ENCODE results near the gene ZMPSTE24. TPM values are rescaled to one million over a fixed set of nuclear protein-coding genes. Genes with fewer than 3 reads are reported as not detected.
"Not testable (repeated sequence)": the region's sequence is repeated elsewhere in the genome, so short reads cannot be mapped to it uniquely, and the experiment has no call there.

ZMPSTE24 gene
- total RNA-seq, 2 donors from 2014 or later = 42.3 to 51.4 TPM

DNA sequence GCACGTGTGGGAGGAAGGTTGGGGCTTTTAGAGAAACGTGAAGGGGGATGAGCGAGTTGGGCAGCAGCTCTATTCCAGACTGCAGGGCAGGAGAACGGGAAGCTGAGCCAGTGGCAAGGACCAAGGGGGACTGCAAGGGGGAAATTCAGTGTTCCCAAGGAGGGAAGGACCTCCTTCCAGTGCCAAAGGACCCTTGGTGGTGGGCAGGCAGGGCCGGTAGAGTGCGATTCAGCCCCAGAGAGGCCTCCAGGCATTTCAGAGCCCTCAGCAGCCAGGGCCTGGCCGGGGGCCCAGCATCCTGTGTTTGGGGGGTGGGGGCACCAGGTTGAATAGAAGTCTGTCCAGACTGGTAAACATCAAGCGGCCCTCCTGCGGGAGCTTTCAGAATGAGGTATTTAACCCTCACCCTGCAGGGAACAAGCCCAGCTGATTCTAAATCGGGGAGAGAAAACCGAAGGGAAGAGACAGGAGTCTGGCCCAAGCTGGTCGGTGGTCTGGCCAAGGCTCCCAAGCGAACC lies 56.7 kb downstream of the ZMPSTE24 start:
- intact Hi-C loops (cut with DNase I) = loop anchor here in 1 of 2 donors (5.0 kb wide), 1 partner anchor 152 kb away; the partner anchor contains the start of gene RLF
- DNase-seq (ENCODE audit: low spot score) = no peak

DNA sequence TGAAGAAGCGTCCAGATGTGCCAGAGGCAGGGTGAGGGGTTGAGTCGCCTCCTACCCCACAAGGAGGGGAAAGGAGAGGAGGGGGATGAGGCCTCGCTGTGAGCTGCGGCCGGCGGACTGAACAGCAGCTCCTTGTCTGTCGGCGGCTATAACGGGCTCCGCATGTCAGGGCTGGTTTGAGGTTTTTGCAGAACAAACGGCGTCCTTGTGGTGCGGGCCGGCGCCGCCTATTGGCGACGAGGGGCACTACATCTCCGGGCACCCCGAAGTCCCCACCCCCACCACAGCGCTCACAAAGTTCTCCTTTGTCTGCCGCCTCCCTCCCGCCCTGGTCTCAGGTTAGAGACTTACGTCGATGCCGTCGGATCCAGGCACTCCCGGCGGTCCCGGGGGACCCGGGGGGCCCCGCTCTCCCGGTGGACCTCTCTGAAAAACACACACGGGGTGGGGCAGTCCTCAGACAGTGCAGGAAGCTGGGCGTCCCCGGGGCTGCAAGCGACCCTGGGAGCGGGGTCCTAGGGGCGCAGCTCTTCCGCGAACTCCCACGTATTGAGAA lies 57.3 kb downstream of the ZMPSTE24 start:
- intact Hi-C loops (cut with DNase I) = loop anchor here in 1 of 2 donors (5.0 kb wide), 1 partner anchor 153 kb away; the partner anchor contains the start of gene RLF
- peak; percentile 95 for DNase-seq (ENCODE audit: low spot score)

DNA sequence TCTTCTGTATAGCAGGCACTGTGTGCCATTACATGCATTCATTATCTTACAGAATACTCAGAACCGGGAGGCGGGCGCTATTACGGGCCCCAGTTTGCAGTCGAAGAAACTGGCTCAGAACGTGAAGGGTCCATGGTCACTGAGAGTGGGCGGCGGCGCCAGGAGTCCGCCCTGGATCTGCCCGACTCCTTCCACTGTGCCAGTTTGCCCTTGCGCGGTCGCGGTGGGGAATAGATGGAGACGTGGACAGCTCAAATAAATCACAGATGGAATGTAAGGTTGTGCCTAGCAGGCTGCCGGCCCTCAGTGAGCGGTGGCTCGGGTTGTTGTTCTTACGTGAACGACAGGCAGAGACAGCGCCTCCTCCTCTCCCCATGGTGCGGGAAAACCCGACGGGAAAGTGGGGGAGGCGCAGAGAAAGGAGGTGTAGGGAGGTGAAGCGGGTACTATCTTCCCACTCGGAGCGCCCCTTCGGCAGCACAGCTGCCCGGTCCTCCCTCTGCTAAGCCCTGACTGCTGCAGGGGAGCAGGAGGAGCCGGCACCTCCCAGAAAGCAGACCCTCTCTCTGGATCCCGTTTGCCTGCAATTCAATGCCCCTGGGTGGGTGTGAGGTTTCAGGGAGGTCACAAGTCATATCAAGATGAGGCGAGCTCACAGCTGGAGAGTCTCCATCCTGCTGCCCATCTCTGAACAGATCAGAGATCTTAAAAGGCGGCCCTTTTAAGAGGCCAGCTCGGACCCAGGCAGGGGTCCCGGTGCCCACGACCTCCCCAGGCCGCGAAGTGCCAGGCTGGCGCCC lies 58.0 kb downstream of the ZMPSTE24 start:
- intact Hi-C loops (cut with DNase I) = loop anchor here in 1 of 2 donors (5.0 kb wide), 1 partner anchor 154 kb away; the partner anchor contains the start of gene RLF
- no peak for DNase-seq (ENCODE audit: low spot score)

DNA sequence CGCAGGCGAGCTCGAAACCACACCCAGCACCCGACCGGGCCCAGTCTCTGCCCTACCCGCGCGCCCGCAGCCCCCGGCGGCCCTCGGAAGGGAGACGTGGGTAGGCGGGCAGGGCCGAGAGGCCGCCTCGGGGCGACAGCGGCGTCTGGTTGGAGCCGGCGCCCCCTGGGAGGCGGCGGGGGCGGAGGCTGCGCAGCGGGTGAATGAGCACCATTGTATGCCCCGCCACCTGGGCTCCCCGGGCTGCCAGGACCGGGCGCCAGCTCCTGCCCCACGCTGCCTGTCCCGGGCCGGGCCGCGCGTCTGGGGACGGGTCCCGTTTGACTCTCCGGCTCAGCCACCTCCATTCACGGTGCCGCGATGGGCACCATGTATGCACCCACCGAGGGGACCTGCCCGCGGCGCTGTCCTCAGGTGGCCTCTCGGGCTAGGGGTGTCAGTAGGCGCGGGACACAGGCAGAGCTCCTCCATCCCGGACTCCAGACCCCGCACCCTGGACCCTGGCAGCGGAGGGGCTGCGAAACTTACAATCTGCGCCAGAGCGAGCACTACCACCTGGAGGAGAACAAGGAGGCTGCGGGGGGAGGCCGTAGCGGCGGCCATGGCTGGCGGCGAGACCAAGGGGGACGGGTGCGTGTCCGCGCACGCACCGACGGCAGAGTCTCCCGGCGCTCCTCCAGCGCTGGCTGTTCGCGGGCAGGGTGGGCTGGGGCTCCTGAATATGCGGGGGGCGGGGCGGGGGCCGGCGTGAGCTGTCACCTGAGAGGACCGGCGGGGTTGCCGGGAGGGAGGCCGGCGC lies 58.8 kb downstream of the ZMPSTE24 start, which contains the start of gene COL9A2:
COL9A2 (minus strand) TSS at position 692 of the 799 bp plus-strand sequence; CDS start at position 603, 89 bp downstream.
- intact Hi-C loops (cut with DNase I) = loop anchor here in 1 of 2 donors (5.0 kb wide), 1 partner anchor 154 kb away; the partner anchor contains the start of gene RLF
- no peak for DNase-seq (ENCODE audit: low spot score)

DNA sequence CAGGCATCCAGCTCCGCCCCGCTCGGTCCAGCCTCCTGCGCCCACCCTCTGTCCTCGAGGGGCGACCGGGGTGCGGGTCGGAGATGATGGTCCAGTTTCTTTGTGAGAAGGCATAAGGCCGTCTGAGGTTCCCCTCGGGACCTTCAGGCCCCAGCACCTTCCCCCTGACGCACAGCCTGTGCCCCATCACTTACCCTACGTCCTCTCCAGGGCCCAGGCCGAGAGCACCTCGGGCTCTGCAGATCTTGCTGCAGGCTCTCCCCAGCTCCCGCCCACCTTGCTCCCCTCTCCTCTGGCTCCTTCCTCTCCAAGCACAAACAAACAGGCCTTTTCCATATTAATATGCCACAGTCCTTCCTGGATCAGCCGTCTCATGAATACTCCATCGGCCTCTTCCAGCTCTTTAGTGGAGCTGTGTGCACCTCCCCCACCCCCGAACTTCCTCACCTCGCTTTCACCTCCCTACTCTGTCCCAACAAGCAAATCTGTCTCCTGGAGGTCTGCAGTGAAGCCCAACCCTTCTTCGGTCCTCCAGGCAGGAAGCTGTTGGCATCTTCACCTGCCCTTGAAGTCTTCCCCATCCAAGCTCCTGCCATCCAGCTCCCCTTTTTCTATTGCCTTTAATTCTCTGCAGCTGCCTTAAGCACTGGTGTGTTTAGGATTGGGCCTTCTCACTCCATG lies 59.5 kb downstream of the ZMPSTE24 start:
- DNase-seq (ENCODE audit: low spot score) = no peak
- intact Hi-C loops (cut with DNase I) = loop anchor here in 1 of 2 donors (5.0 kb wide), 1 partner anchor 155 kb away; the partner anchor contains the start of gene RLF

DNA sequence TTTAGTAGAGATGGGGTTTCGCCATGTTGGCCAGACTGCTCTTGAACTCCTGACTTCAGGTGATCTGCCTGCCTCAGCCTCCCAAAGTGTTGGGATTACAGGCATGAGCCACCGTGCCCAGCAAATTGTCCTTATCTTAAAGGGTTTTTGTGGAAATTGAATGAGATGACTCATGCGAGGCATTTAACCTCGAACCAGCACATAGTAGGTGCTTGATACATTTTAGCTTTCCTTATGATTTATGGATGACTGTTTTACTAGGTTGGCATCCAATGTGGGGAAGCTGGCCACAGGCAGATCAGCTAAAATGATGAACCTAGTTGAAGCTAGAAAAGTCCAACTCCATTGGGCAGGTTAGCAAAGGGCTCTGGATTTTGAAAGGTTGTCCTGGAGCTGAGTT lies 60.4 kb downstream of the ZMPSTE24 start:
- intact Hi-C loops (cut with DNase I) = loop anchor here in 1 of 2 donors (5.0 kb wide), 1 partner anchor 156 kb away; the partner anchor contains the start of gene RLF
- no peak for DNase-seq (ENCODE audit: low spot score)

DNA sequence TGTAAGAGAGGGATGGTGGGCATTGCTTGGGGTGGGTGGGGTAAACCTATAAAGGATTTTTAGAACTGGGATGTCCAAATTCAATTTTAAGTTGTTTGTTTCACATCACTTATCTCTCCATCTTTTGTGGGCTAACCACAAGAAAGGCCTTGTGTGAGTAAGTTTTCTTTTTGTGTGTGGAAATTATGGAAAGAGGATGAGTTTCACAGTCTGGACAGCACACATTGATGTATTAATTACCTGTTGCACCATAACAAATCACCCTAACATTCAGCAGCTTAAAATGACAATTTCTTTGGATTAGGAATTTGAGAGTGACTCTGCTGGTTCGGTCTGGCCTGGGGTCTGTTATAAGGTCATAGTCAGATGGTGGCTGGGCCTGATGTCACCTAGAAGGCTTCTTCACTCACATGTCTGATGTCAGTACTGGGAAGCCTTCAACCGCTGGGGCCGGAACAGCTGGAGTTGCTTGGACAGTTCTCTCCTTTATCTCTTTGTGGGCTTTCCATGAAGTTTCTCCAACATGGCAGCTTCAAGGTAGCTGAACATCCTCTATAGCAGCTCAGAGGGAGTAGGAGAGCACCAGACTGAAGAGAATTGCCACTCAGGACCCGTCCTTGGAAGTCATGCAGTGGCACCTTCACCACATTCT lies 61.1 kb downstream of the ZMPSTE24 start:
- intact Hi-C loops (cut with DNase I) = loop anchor here in 1 of 2 donors (5.0 kb wide), 1 partner anchor 157 kb away; the partner anchor contains the start of gene RLF
- no peak for DNase-seq (ENCODE audit: low spot score)

DNA sequence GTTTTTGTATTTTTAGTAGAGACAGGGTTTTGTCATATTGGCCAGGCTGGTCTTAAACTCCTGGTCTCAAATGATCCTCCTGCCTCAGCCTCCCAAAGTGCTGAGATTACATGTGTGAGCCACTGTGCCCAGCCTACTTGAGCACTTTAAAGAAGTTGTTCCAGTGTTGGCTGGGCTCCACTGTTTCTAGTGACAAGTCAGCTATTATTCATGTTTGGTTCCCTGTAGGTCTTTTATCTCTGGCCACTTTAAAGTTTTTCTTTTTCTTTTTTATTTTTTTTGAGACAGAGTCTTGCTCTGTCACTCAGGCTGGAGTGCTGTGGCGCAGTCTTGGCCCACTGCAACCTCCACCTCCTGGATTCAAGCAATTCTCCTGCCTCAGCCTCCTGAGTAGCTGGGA lies 73.4 kb downstream of the ZMPSTE24 start:
- DNase-seq (ENCODE audit: low spot score) = not testable (repeated sequence)
- intact Hi-C loops (cut with DNase I) = loop anchor here in 1 of 2 donors (10.0 kb wide), 1 partner anchor 187 kb away; no protein-coding TSS in a partner anchor

DNA sequence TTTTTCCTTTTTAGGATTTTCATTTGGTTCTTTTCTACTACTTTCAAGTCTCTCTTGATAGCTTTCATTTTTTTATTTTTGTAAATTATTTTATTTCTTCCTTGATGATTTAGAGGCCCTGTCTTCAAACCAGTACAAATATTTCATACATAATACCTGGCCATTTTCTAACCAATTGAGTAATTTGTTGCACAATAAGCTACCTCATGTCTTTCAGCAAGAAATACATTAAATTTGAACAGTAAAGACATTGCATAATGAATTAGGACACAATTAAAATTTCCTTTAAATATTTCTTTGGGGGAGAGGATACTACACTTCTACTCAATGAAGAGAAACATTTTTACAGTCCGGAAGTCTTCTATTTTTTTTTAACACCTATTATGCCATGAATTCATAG lies 74.7 kb downstream of the ZMPSTE24 start:
- intact Hi-C loops (cut with DNase I) = loop anchor here in 1 of 2 donors (10.0 kb wide), 1 partner anchor 188 kb away; no protein-coding TSS in a partner anchor
- DNase-seq (ENCODE audit: low spot score) = no peak

DNA sequence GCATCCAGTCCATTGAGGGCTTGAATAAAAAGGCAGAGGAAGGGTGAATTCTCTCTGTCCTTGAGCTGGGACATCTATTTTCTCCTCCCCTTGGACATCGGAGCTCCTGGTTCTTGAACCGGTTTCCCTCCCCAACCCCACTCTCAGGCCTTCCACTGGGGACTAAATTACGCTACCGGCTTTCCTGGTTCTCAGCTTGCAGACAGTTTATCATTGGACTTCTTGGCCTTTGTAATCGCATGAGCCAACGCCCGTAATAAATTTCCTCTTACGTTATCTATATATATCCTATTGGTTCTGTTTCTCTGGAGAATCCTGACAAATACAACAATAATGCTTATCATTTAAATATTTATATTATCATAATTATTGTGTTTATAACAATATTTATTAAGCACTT lies 79.4 kb downstream of the ZMPSTE24 start:
- intact Hi-C loops (cut with DNase I) = loop anchor here in 1 of 2 donors (10.0 kb wide), 1 partner anchor 193 kb away; no protein-coding TSS in a partner anchor
- no peak for DNase-seq (ENCODE audit: low spot score)

DNA sequence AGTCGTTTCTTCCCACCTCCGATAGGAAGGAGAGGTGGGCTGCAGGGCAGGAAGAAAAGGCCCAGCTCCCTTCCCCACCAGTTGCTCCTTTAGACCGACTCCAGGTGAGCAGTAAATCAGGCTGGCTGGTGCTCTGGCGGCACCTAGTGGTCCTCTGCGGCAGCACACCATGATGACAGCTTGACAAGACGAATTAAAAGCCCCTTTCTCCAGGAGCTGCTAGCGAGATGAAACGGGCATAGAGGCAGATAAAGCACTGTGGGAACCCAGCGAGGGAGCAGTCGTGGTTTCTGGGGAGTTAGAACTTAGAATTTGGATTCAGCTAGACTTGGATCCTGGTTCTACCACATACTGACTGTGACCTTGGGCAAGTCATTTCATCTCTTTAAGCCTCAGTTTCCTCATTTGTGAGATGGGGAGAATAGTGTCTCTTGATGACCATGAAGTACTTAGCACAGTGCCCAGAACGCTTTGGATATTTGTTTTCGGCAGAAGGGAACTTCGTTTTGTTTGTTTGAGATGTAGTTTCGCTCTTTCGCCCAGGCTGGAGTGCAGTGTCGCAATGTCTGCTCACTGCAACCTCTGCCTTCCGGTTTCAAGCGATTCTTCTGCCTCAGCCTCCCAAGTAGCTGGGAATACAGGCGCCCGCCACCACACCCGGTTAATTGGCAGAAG lies 80.8 kb downstream of the ZMPSTE24 start:
- intact Hi-C loops (cut with DNase I) = loop anchor here (2.0 to 10.0 kb wide), 2 partner anchors 186 to 194 kb away; no protein-coding TSS in a partner anchor
- DNase-seq (ENCODE audit: low spot score) = peak; percentile 92

DNA sequence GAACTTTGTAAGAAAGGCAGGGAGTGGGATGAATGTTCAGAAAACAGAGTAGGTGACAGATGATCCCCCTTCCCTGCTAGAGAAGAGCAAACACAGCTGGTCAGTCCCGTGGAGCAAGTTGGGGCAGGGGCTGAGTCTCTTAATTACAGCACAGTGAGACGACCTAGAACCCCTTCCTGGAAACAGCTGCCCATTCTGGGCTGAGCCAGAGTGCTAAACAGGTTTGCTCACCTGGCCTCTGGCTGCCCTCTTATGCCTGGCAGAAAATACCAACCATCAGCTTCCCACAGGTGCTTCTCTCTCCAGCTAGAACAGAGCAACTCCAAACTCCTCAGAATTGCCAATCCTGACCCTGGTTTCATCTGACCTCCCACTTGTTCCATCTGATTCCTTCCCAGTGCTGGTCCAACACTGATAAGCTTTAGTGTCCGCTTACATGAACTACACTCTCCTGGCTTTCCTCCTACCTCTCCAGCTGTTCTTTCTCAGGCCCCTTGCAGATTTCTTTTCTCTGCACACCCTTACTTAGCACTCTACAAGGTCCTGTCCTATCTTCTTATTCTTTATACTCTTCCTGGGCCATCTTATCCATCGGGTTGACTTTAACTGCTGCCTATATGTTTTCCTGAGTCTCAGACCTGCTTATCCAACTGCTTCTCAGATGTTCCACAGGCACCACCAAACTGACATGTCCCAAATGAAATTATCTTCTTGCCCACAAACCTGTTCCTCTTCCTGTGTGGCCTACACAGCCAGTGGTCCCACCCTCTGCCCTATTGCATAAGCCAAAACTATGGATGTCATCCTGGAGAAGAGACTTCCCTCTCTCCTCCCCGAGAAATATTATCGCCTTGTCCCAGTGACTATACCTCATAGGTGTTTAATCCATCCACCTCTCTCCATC lies 81.6 kb downstream of the ZMPSTE24 start:
- no peak for DNase-seq (ENCODE audit: low spot score)
- intact Hi-C loops (cut with DNase I) = loop anchor here (2.0 to 10.0 kb wide), 3 partner anchors 65 to 195 kb away; no protein-coding TSS in a partner anchor

DNA sequence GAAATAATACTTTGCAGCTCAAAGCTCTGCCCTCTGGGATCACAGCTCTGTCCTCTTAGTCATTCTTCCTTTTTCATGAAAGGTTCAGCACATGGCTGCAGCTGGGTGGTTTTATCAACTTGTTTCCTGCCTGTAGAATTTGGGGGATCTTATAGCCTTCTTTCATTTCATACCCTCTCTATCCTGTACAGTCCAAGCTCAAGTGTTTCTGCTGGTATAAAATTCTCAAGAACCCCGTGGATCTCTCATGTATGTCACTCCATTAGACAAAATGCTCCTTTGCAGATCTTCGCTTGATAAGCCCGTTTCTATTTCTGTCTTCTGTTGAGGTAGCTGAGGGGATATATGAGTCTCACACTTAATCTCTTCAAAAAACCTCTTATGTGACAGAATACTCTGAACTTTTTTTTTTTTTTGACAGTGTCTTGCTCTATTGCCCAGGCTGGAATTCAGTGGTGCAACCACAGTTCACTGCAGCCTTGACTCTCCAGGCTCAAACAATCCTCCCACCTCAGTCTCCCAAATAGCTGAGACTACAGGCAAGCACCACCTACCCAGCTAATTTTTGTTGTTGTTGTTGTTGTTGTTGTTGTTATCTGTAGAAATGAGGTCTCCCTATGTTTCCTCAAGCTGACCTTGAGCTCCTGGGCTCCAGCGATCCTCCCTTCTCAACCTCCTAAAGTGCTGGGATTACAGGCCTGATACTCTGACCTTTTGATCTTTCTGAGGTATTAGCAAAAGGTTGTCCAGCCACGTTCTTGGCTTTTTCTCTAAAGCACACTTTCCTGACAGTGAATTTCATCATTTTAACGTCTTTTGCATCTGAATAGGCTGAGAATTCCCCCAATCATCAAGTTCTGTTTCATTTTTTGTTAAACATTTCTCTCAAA lies 83.7 kb downstream of the ZMPSTE24 start:
- intact Hi-C loops (cut with DNase I) = loop anchor here in 1 of 2 donors (10.0 kb wide), 1 partner anchor 63 kb away; no protein-coding TSS in a partner anchor
- no peak for DNase-seq (ENCODE audit: low spot score)

DNA sequence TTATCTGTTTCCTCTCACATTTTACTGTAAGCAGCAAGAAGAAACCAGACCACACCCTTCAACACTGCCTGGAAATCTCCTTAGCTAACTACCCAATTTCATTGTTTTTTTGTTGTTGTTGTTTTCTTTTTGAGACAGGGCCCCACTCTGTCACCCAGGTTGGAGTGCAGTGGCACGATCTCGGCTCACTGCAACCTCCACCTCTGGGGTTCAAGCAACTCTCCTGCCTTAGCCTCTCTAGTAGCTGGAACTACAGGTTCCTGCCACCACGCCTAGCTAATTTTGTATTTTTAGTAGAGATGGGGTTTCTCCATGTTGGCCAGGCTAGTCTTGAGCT lies 84.3 kb downstream of the ZMPSTE24 start:
- intact Hi-C loops (cut with DNase I) = loop anchor here in 1 of 2 donors (10.0 kb wide), 1 partner anchor 62 kb away; no protein-coding TSS in a partner anchor
- DNase-seq (ENCODE audit: low spot score) = not testable (repeated sequence)
